Measurements from ENCODE around the gene RPS21.

GRCh38 chr20:62374331-62375152, 12.4 kb upstream of the RPS21 start:
- no peak for TF ChIP-seq CTCF (IDR thresholded peaks at IDR 0.05)
- no peak for TF ChIP-seq POLR2A (IDR thresholded peaks at IDR 0.05)
- no peak for TF ChIP-seq EP300 (IDR thresholded peaks at IDR 0.05)
